Ovary (tissue), 9 donors: ENCODE data around the gene DUOX1. TPM values are rescaled to one million over a fixed set of nuclear protein-coding genes. Genes with fewer than 3 reads are reported as not detected.

ENCODE experiments used
- DNase-seq, 5 donors: peaks; one replicate each; pipeline ENCODE4 v3.0.0-alpha.2; 2019 to 2020
- H3K27ac ChIP-seq, 2 donors: fragments of 200-600 bp; one replicate each; pipeline versions ENCODE4 v1.5.1 to v1.8.0; 2019 to 2022
- H3K27me3 ChIP-seq: fragments of 200-600 bp; one replicate; pipeline ENCODE4 v1.8.0; 2022
- H3K36me3 ChIP-seq: fragments of 200-600 bp; sonication (generic); one replicate; pipeline ENCODE4 v1.5.1; 2019
- H3K4me1 ChIP-seq: one replicate; pipeline ENCODE4 v1.8.1; 2013; ENCODE audit warnings: mild to moderate bottlenecking, moderate library complexity; ENCODE audit not compliant: insufficient read depth
- H3K4me3 ChIP-seq: fragments of 200-600 bp; sonication (generic); one replicate; pipeline ENCODE4 v1.5.1; 2017
- H3K9me3 ChIP-seq, 2 donors: fragments of 200-600 bp in 1 of 2; sonication (generic) in 1 of 2; one replicate each; pipeline versions ENCODE4 v1.5.1 to v1.8.1; 2013 to 2019; ENCODE audit warnings: mild to moderate bottlenecking in 1 of 2, moderate library complexity in 1 of 2
- EP300 ChIP-seq: sonication (generic); formaldehyde crosslinking; IDR thresholded peaks from one replicate; pipeline ENCODE4 v1.6.1; 2017; ENCODE audit warnings: antibody characterized with exemption
- POLR2A ChIP-seq: fragments of 450-650 bp; IDR thresholded peaks from one replicate; pipeline ENCODE4 v1.6.1; 2017; ENCODE audit warnings: antibody characterized with exemption, mild to moderate bottlenecking, moderate library complexity
- WGBS, 3 donors: extraction: QIAGEN DNeasy Blood & Tissue Kit in 1 of 3; methylation state at CpG; one replicate each; pipeline versions ENCODE4 v1.1.5 to v1.1.7; 2013 to 2017; 5-methylcytosine and 5-hydroxymethylcytosine counted together
- intact Hi-C, 4 donors: fragments of 100-400 bp; cut with DNase I; formaldehyde crosslinking; loops; one replicate each; pipeline versions ENCODE4 v1.11.0 to v1.15.1; 2022 to 2023
- polyA plus RNA-seq, 2 donors: library from polyadenylated mRNA; stranded (reverse); fragments of 200-250 nt in 1 of 2; fragments of 350-450 nt in 1 of 2; fragmentation: Illumina TruSeq in 1 of 2; extraction: RNeasy Lipid Tissue Mini Kit (QIAGEN cat#74804) in 1 of 2; gene quantifications; one replicate each; pipeline ENCODE4 v1.2.3, GENCODE V29; 2013 to 2014
- total RNA-seq, 7 donors: library from RNA; depleted of rRNA in 2 of 7; stranded (reverse); fragments of >200 nt in 2 of 7; fragmentation: NEBNext Ultra II Directional in 3 of 7; extraction: Animal tissue kit (Norgen Biotek cat#: 25700) in 3 of 7; gene quantifications; one replicate each; pipeline versions ENCODE4 v1.1.0 to v1.2.4, GENCODE V29; 2016 to 2023
- TF ChIP-seq, protein P1 (sequence below), 3 donors: fragments of 450-650 bp in 2 of 3; fragments of 200-600 bp in 1 of 3; IDR thresholded peaks; one replicate each; pipeline versions ENCODE4 v1.5.1 to v1.8.0; 2016 to 2022; ENCODE audit warnings: antibody characterized with exemption in 3 of 3, mild to moderate bottlenecking in 1 of 3
- donor health status: DM: no; HTN: no; CAD: no; lungs with moderate emphysema.
- donor health status: DM: no; HTN: no; CAD: no.
- donor health status: Bipolar disorder and iron deficiency.
- donor health status: DM: yes; HTN: yes; CAD: no.
- donor health status: DM: no; HTN: no; CAD: no.
- donor health status: DM: yes; HTN: yes; CAD: no.

Gene DUOX1
- total and polyA plus RNA-seq, 9 donors = 0.23 to 9.2 (median 1.4) TPM

DNA sequence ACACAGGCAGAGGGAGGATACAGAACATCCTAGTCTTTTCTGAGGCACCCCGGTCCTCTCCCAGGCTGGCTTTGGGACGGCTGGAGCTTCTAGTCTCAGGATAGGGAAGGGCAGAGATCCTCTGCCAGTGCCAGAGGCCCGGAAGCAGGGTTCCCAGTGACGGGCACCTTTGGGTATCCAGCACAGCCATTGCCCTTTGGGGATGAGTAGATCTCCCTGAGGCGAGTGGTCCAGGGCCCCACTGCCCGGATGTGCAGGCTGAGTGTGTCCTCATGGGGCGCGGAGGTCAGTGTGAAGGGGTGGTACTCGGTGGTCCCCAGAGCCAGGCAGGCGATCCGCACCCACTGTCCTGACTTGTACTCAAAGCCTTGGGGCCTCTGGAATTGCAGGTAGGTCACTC, 34.1 kb upstream of the DUOX1 start:
- Histone ChIP-seq H3K27me3 (no peaks in the 10 kb centered on the region), H3K27ac (no peak overlapping the region), H3K4me1 (no peaks in the 10 kb centered on the region), H3K36me3 (no peaks in the 10 kb centered on the region), H3K4me3 (no peak overlapping the region), H3K9me3 (no peaks in the 10 kb centered on the region)
- peak in 1 of 5 donors; percentile 17 for DNase-seq
- TF ChIP-seq POLR2A (no peak), EP300 (no peak)
- TF ChIP-seq, protein P1, sequence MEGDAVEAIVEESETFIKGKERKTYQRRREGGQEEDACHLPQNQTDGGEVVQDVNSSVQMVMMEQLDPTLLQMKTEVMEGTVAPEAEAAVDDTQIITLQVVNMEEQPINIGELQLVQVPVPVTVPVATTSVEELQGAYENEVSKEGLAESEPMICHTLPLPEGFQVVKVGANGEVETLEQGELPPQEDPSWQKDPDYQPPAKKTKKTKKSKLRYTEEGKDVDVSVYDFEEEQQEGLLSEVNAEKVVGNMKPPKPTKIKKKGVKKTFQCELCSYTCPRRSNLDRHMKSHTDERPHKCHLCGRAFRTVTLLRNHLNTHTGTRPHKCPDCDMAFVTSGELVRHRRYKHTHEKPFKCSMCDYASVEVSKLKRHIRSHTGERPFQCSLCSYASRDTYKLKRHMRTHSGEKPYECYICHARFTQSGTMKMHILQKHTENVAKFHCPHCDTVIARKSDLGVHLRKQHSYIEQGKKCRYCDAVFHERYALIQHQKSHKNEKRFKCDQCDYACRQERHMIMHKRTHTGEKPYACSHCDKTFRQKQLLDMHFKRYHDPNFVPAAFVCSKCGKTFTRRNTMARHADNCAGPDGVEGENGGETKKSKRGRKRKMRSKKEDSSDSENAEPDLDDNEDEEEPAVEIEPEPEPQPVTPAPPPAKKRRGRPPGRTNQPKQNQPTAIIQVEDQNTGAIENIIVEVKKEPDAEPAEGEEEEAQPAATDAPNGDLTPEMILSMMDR (IDR thresholded peaks at IDR 0.05) = no peak
- 86 to 91% (median 91%) methylated on average over 11 of the region's 11 CpGs for WGBS, 3 donors
- intact Hi-C loops = no loop called here

DNA sequence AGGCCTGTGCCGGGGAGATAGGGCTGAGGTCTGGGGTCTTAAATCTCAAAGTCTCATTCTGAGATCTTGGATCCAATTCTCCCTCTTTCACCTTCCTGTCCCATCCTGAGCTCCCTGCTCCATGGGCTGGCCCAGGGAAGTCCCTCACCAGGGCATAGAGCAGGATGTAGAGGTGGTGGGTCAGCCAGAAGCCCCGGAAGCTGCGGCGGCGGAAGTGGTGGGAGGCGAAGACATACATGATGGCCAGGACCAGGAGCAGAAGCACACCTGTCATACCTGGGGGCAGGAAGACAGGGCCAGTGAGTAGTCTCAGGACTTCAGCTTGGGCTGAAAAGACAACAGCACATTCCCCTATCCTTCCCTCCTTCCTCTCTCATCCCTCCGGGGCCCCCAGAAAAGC, 32.3 kb upstream of the DUOX1 start:
- 91 to 95% (median 94%) methylated on average over 7 of the region's 7 CpGs for WGBS, 3 donors
- no peaks in the 10 kb centered on the region for H3K27me3 ChIP-seq
- H3K36me3 ChIP-seq = no peaks in the 10 kb centered on the region
- intact Hi-C loops = no loop called here
- DNase-seq = peak in 1 of 5 donors; percentile 16
- H3K9me3 ChIP-seq = no peaks in the 10 kb centered on the region
- no peak overlapping the region for H3K27ac ChIP-seq
- no peaks in the 10 kb centered on the region for H3K4me1 ChIP-seq
- H3K4me3 ChIP-seq = no peak overlapping the region
- TF ChIP-seq, protein P1 (IDR thresholded peaks at IDR 0.05) = no peak
- TF ChIP-seq EP300 (no peak), POLR2A (no peak)

DNA sequence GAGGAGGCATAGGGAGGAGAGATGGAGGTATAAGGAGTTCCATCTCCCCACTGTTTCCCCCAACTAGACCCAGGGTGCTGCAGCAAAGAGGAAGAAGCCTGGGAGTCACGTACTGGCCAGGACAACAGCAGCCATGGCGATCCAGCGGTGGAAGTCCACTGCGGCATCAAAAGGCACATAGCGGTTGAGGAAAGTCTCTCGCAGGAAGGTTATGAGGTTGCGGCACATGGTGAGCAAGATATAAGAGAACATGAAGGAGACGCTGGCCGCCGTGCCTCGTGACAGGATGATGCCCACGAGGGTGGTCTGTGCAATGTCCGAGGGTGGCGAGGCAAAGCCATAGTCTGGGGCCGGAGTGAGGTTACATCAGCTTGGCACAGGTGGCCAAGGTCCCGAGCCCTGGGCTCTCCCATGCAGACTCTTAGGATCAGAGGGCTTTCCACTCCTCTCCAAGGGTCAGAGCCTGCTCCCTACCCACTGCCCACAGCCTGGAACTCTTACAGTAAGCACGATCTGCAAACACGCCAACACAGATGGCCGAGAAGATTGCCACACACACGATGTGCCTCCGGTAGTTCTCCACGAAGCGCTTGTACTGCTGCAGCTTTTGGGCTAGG, 30.1 kb upstream of the DUOX1 start:
- H3K4me1 ChIP-seq = no peaks in the 10 kb centered on the region
- no peak overlapping the region for H3K4me3 ChIP-seq
- H3K9me3 ChIP-seq = no peaks in the 10 kb centered on the region
- no peaks in the 10 kb centered on the region for H3K27me3 ChIP-seq
- H3K36me3 ChIP-seq = no peaks in the 10 kb centered on the region
- DNase-seq = peak in 1 of 5 donors; percentile 15
- 85 to 89% (median 87%) methylated on average over 23 of the region's 23 CpGs for WGBS, 3 donors
- TF ChIP-seq POLR2A (no peak), EP300 (no peak)
- TF ChIP-seq, protein P1 (IDR thresholded peaks at IDR 0.05) = no peak
- no peak overlapping the region for H3K27ac ChIP-seq
- intact Hi-C loops = no loop called here

DNA sequence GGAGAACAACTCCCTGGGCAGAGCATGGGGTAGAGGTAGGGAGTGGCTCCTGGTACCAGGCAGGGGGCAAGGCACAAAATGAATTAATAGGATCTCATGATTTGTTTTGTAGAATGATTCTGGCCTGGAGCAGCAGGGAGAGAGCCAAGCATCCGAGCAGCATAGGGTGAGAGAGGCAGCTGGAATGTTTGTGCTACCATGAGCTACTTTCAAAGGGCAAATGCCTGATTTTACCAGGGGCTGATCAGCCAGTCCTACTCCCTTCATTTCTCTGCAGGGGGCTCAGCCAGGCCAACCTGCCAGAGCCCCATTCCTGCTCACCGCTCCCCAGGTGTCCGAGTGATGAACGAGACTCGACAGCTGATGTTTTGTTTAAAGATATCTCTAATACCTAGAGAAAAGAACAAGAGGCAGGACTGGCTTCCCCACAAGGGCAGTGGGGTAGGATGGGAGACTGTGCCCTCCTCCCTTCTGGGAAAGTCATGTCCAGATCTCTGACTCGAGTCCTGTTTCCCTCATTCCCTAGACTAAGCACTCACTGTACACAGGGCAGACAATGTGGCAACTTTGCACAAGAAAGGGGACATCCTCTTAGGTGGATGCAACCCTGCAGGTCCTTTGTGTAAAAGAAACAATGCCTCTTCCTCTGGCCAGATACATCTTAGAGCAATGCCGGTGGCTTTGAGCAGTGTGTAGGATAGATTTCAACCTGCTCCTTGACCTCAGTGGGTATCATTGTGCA, 28.7 kb upstream of the DUOX1 start:
- 51 to 59% (median 56%) methylated on average over 7 of the region's 7 CpGs for WGBS, 3 donors
- H3K27ac ChIP-seq = no peak overlapping the region
- no peaks in the 10 kb centered on the region for H3K4me1 ChIP-seq
- H3K9me3 ChIP-seq = no peaks in the 10 kb centered on the region
- H3K4me3 ChIP-seq = no peak overlapping the region
- peak in 1 of 5 donors; percentile 9 for DNase-seq
- intact Hi-C loops = no loop called here
- no peaks in the 10 kb centered on the region for H3K36me3 ChIP-seq
- TF ChIP-seq POLR2A = no peak
- TF ChIP-seq, protein P1 (IDR thresholded peaks at IDR 0.05) = no peak
- TF ChIP-seq EP300 = no peak
- no peaks in the 10 kb centered on the region for H3K27me3 ChIP-seq
